K562 (cell line): ENCODE data around the gene SPHK1. TPM values are rescaled to one million over a fixed set of nuclear protein-coding genes. Genes with fewer than 3 reads are reported as not detected.

Source experiments
- ATAC-seq: fragments of 200-7000 bp; cut with Tn5 transposase; 3 replicates; pipeline ENCODE4 v1.9.1; 2020; ENCODE audit warnings: moderate library complexity
- BruUV-seq: library from RNA; stranded (reverse); fragments of 400-500 nt; replicated peaks from 2 replicates; lab custom pipeline; 2021; lab: Mats Ljungman, UMichigan
- CTCF ChIA-PET: fragments of 300-600 bp; formaldehyde crosslinking; extraction: SDS; loops from one replicate; lab custom pipeline; 2021; ENCODE audit warnings: low intra/inter-chr PET ratio; lab: Yijun Ruan, JAX
- POLR2A ChIA-PET: fragments of 300-600, 350-650 bp; sonication (Branson Sonifier 250); formaldehyde crosslinking; extraction: SDS; loops from one replicate; lab custom pipeline; 2021; ENCODE audit warnings: antibody characterized with exemption, inconsistent platforms; lab: Yijun Ruan, JAX
- DNase-seq, 4 experiments: peaks; one replicate each; pipeline versions ENCODE4 v3.0.0 to v3.0.0-alpha.2; 2011 to 2018; ENCODE audit warnings: low spot score in 3 of 4, mixed read lengths in 3 of 4; ENCODE audit errors: extremely low read depth in 1 of 4
- FAIRE-seq: peaks from 2 replicates; lab custom pipeline; 2011; peaks lifted over from hg19 to GRCh38; lab: Jason Lieb, UNC
- H2AFZ ChIP-seq: 2 replicates; pipeline ENCODE4 v1.6.0; 2011; ENCODE audit warnings: low read depth, low read length, control low read depth, inconsistent platforms
- H3K27ac ChIP-seq: fragments of 200-600 bp; 3 replicates; pipeline ENCODE4 v1.8.0; 2011; ENCODE audit warnings: low read depth, mild to moderate bottlenecking, control low read depth, inconsistent platforms, low read length, moderate library complexity, mixed read lengths; ENCODE audit errors: extremely low read depth
- H3K27me3 ChIP-seq, 2 experiments: fragments of 300-600 bp in 1 of 2; 2 replicates in 1 of 2; 3 replicates in 1 of 2; pipeline versions ENCODE4 v1.6.0 to v1.8.0; 2011; ENCODE audit warnings: inconsistent platforms in 2 of 2, low read length in 2 of 2, mild to moderate bottlenecking in 1 of 2, mixed read lengths in 1 of 2, moderate library complexity in 1 of 2; ENCODE audit not compliant: control insufficient read depth in 2 of 2, insufficient read depth in 2 of 2
- H3K36me3 ChIP-seq: fragments of 300-600 bp; 3 replicates; pipeline ENCODE4 v1.8.0; 2011; ENCODE audit warnings: mild to moderate bottlenecking, low read length, inconsistent platforms; ENCODE audit not compliant: control insufficient read depth, insufficient read depth
- H3K4me1 ChIP-seq, 2 experiments: fragments of 200-600 bp in 1 of 2; replicated peaks in 1 of 2; 2 replicates in 1 of 2; 3 replicates in 1 of 2; pipeline versions ENCODE4 v1.5.1 to v1.8.0; 2011; ENCODE audit warnings: inconsistent platforms in 2 of 2, low read length in 2 of 2, mild to moderate bottlenecking in 1 of 2, mixed read lengths in 1 of 2, moderate library complexity in 1 of 2; ENCODE audit not compliant: control insufficient read depth in 2 of 2, insufficient read depth in 2 of 2
- H3K4me2 ChIP-seq: 2 replicates; pipeline ENCODE4 v1.6.1; 2011; ENCODE audit warnings: low read length, control low read depth, inconsistent platforms, mixed read lengths; ENCODE audit not compliant: insufficient read depth
- H3K4me3 ChIP-seq: fragments of 200-600 bp; sonication (generic), shearing (Covaris generic); 2 replicates; pipeline ENCODE4 v1.5.1; 2016; ENCODE audit warnings: control low read depth, inconsistent platforms
- H3K79me2 ChIP-seq: fragments of 200-600 bp; 3 replicates; pipeline ENCODE4 v1.8.0; 2011; ENCODE audit warnings: low read length, inconsistent platforms; ENCODE audit not compliant: control insufficient read depth, insufficient read depth
- H3K9ac ChIP-seq, 2 experiments: 2 replicates each; pipeline versions ENCODE4 v1.6.0 to v1.6.1; 2011; ENCODE audit warnings: low read depth in 2 of 2, low read length in 2 of 2, control low read depth in 1 of 2, inconsistent platforms in 1 of 2, mild to moderate bottlenecking in 1 of 2, mixed read lengths in 1 of 2; ENCODE audit not compliant: insufficient read depth in 1 of 2
- H3K9me1 ChIP-seq: one replicate; pipeline ENCODE4 v1.6.0; 2011; ENCODE audit warnings: inconsistent platforms, mild to moderate bottlenecking, low read length, moderate library complexity; ENCODE audit not compliant: control insufficient read depth, insufficient read depth
- H3K9me3 ChIP-seq: replicated peaks from 2 replicates; pipeline ENCODE4 v1.5.1; 2011; ENCODE audit warnings: low read depth, low read length, inconsistent platforms; ENCODE audit not compliant: control insufficient read depth, insufficient read depth
- H4K20me1 ChIP-seq: replicated peaks from 2 replicates; pipeline ENCODE4 v1.6.1; 2011; ENCODE audit warnings: low read length, inconsistent platforms, mixed read lengths; ENCODE audit not compliant: control insufficient read depth, insufficient read depth
- CBX1 ChIP-seq: sonication (generic); IDR thresholded peaks from 2 replicates; pipeline ENCODE4 v1.6.1; 2016; ENCODE audit warnings: antibody characterized with exemption, low read depth, mild to moderate bottlenecking
- ESRRB ChIP-seq: fragments of 250-450 bp; sonication (Bioruptor Pico); IDR thresholded peaks from 2 replicates; pipeline ENCODE4 v1.5.0; 2020; ENCODE audit warnings: mild to moderate bottlenecking, moderate library complexity, borderline replicate concordance
- NFXL1 ChIP-seq: fragments of 450-650 bp; formaldehyde crosslinking; IDR thresholded peaks from 2 replicates; pipeline ENCODE4 v1.4.0; 2021; ENCODE audit warnings: mild to moderate bottlenecking
- PURB ChIP-seq: sonication (generic); formaldehyde crosslinking; IDR thresholded peaks from 2 replicates; pipeline ENCODE4 v1.9.0; 2021; ENCODE audit warnings: low read depth, mild to moderate bottlenecking, missing genetic modification reagents
- RNF2 ChIP-seq: sonication (generic); IDR thresholded peaks from 2 replicates; pipeline ENCODE4 v1.6.1; 2016
- SETDB1 ChIP-seq: IDR thresholded peaks from one replicate; pipeline ENCODE4 v1.6.1; 2012; ENCODE audit warnings: low read length, control low read depth, inconsistent platforms
- ZNF431 ChIP-seq: sonication (generic); formaldehyde crosslinking; IDR thresholded peaks from 2 replicates; pipeline ENCODE4 v1.8.0; 2022; ENCODE audit warnings: mild to moderate bottlenecking, missing genetic modification reagents
- ZNF584 ChIP-seq: fragments of 200-800 bp; sonication (Bioruptor generic); IDR thresholded peaks from 2 replicates; pipeline ENCODE4 v1.6.1; 2016; ENCODE audit warnings: low read depth, mild to moderate bottlenecking, missing genetic modification characterization, missing compliant biosample characterization
- WGBS: fragments of 100-300 bp; shearing (Covaris generic); methylation state at CpG from one replicate; pipeline ENCODE4 v1.1.6; 2016; ENCODE audit warnings: low coverage, mixed read lengths; ENCODE audit not compliant: insufficient coverage; ENCODE audit errors: missing lambda C conversion rate; 5-methylcytosine and 5-hydroxymethylcytosine counted together
- in situ Hi-C: fragments of 300-500 bp; cut with MboI; formaldehyde crosslinking; loops from 4 replicates; pipeline ENCODE4 v1.15.0; 2018; ENCODE audit warnings: inconsistent platforms, mixed read lengths
- intact Hi-C: fragments of 100-400 bp; cut with micrococcal nuclease; formaldehyde crosslinking; loops from 2 replicates; pipeline ENCODE4 v1.14.2; 2022
- polyA plus RNA-seq, 8 experiments: library from polyadenylated mRNA; depleted of rRNA in 4 of 8; stranded (reverse) in 5 of 8; unstranded in 3 of 8; fragments of >200 nt; fragmentation: Nextera tagmentation in 2 of 8; fragmentation: Illumina TruSeq in 1 of 8; extraction: Ambion mirVana in 2 of 8; extraction: Trizol in 1 of 8; gene quantifications; 2 replicates each; pipeline versions ENCODE4 v1.2.1 to v1.2.3, GENCODE V29; 2011 to 2014; ENCODE audit warnings: inconsistent platforms in 1 of 8, missing spikeins in 1 of 8
- total RNA-seq, 7 experiments: library from RNA; depleted of rRNA in 6 of 7; stranded (reverse); fragments of >200 nt in 6 of 7; fragmentation: Illumina TruSeq in 2 of 7; extraction: Trizol in 2 of 7; gene quantifications; 2 replicates each; pipeline versions ENCODE4 v1.2.1 to v1.2.3, GENCODE V29; 2011 to 2021; ENCODE audit warnings: low replicate concordance in 1 of 7
- TF ChIP-seq, protein P1 (sequence below): fragments of 450-650 bp; IDR thresholded peaks from 2 replicates; pipeline ENCODE4 v1.7.0; 2016; ENCODE audit warnings: borderline replicate concordance
- TF ChIP-seq, protein P2 (sequence below): fragments of 450-650 bp; conservative IDR thresholded peaks from 2 replicates; pipeline ENCODE4 v1.6.1; 2016; ENCODE audit warnings: missing genetic modification characterization, low read depth, mild to moderate bottlenecking, control low read depth, missing compliant biosample characterization

Gene SPHK1
- total and polyA plus RNA-seq, 9 of the 15 experiments (the other 6 are each of a cell fraction or from before 2014, with no cell fraction given), result 0.21 to 60.3 (median 14.5) TPM

DNA sequence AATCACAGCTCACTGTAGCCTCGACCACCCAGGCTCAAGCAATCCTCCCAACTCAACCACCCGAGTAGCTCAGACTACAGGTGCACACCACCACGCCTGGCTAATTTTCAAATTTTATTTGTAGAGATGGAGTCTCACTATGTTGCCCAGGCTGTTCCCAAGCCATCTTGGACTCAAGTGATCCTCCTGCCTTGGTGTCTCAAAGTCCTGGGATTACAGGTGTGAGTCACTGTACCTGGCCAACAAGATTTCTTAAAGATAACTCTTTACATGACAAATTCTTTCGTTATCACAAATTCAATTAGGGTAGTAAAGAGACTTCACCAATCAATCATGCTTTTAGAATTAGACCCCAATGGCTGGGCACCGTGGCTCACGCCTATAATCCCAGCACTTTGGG lies 43.1 kb upstream of the SPHK1 start:
- Histone ChIP-seq H3K27me3 (no peaks in the 10 kb centered on the region), H3K4me1 (peaks cover 7 to 12% of the 10 kb centered on the region in 2 experiments; a peak in 4 of 5 replicates), H3K9me1 (no peaks in the 10 kb centered on the region), H3K36me3 (peaks cover 38% of the 10 kb centered on the region; the same call in 1 of the 3 replicates), H3K4me3 (no peak overlapping the region), H3K9ac (no peak overlapping the region), H3K79me2 (peaks cover 3% of the 10 kb centered on the region; the same call in 1 of the 3 replicates), H3K9me3 (no peaks in the 10 kb centered on the region), H3K27ac (no peak overlapping the region), H3K4me2 (no peak overlapping the region), H4K20me1 (no peaks in the 10 kb centered on the region), H2AFZ (no peak overlapping the region)
- no peak for ATAC-seq
- ChIA-PET CTCF (no interaction called here), POLR2A (interaction anchor here (1.0 kb wide), 1 partner anchor 9 kb away, joined by 5 read pairs; no protein-coding TSS in a partner anchor)
- no TSS peak for BruUV-seq
- FAIRE-seq, result no peak
- TF ChIP-seq, protein P1, sequence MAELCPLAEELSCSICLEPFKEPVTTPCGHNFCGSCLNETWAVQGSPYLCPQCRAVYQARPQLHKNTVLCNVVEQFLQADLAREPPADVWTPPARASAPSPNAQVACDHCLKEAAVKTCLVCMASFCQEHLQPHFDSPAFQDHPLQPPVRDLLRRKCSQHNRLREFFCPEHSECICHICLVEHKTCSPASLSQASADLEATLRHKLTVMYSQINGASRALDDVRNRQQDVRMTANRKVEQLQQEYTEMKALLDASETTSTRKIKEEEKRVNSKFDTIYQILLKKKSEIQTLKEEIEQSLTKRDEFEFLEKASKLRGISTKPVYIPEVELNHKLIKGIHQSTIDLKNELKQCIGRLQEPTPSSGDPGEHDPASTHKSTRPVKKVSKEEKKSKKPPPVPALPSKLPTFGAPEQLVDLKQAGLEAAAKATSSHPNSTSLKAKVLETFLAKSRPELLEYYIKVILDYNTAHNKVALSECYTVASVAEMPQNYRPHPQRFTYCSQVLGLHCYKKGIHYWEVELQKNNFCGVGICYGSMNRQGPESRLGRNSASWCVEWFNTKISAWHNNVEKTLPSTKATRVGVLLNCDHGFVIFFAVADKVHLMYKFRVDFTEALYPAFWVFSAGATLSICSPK, result no peak
- TF ChIP-seq ZNF431 (CRISPR knock-in tag), result no peak
- no peak for TF ChIP-seq CBX1
- TF ChIP-seq SETDB1, result no peak
- TF ChIP-seq PURB (CRISPR knock-in tag), result no peak
- no peak for TF ChIP-seq RNF2
- TF ChIP-seq ZNF584 (CRISPR knock-in tag), result no peak
- no peak for TF ChIP-seq NFXL1
- TF ChIP-seq, protein P2, sequence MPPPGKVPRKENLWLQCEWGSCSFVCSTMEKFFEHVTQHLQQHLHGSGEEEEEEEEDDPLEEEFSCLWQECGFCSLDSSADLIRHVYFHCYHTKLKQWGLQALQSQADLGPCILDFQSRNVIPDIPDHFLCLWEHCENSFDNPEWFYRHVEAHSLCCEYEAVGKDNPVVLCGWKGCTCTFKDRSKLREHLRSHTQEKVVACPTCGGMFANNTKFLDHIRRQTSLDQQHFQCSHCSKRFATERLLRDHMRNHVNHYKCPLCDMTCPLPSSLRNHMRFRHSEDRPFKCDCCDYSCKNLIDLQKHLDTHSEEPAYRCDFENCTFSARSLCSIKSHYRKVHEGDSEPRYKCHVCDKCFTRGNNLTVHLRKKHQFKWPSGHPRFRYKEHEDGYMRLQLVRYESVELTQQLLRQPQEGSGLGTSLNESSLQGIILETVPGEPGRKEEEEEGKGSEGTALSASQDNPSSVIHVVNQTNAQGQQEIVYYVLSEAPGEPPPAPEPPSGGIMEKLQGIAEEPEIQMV, result no peak
- no peak for TF ChIP-seq ESRRB (CRISPR knock-in tag)
- 82% methylated on average over 6 of the region's 6 CpGs for WGBS
- no peak for DNase-seq
- intact Hi-C loops (no loop called here), in situ Hi-C loops (no loop called here)
